ENCODE measurements around the gene CLCN3.
"Not testable (repeated sequence)": the region's sequence is repeated elsewhere in the genome, so short reads cannot be mapped to it uniquely, and the experiment has no call there.

The CLCN3 gene

GRCh38 chr4:169619958-169620879, at the start of gene CLCN3:
Gene CLCN3, plus strand, starts transcription at chr4:169620578. Its CDS starts 15,351 bp downstream, at chr4:169635929.
- peak; percentile 91 for ATAC-seq
- Mint-ChIP-seq H3K27ac (peak within 1 kb of the TSS; percentile 99), H3K9me3 (no peaks in the 10 kb centered on the region), H3K4me3 (peak within 1 kb of the TSS; percentile 99), H3K27me3 (no peaks in the 10 kb centered on the region), H3K4me1 (peaks cover 60% of the 10 kb centered on the region)
- peak; percentile 92 to 94 for DNase-seq

DNA sequence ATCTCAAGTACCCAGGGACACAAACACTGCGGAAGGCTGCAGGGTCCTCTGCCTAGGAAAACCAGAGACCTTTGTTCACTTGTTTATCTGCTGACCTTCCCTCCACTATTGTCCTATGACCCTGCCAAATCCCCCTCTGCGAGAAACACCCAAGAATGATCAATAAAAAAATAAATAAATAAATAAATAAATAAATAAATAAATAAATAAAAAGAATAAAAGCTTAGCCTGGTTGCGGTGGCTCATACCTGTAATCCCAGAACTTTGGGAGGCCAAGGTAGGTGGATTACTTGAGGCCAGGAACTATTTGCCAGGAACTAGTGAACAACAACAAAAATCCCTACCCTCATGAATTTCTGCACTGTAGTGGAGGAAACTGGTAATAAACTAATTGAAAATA, 49.4 kb upstream of the CLCN3 start:
- peaks cover 11% of the 10 kb centered on the region for H3K4me1 Mint-ChIP-seq
- H3K27me3 Mint-ChIP-seq, DNase-seq, H3K4me3 Mint-ChIP-seq, H3K9me3 Mint-ChIP-seq, H3K27ac Mint-ChIP-seq, ATAC-seq: not testable (repeated sequence)

GRCh38 chr4:169571435-169571834, 48.9 kb upstream of the CLCN3 start:
- H3K9me3 Mint-ChIP-seq, result no peaks in the 10 kb centered on the region
- H3K4me1 Mint-ChIP-seq, result peaks cover 9% of the 10 kb centered on the region
- ATAC-seq (no peak), DNase-seq (no peak)
- H3K4me3 Mint-ChIP-seq, result no peak overlapping the region
- H3K27ac Mint-ChIP-seq, result no peak overlapping the region
- no peaks in the 10 kb centered on the region for H3K27me3 Mint-ChIP-seq

DNA sequence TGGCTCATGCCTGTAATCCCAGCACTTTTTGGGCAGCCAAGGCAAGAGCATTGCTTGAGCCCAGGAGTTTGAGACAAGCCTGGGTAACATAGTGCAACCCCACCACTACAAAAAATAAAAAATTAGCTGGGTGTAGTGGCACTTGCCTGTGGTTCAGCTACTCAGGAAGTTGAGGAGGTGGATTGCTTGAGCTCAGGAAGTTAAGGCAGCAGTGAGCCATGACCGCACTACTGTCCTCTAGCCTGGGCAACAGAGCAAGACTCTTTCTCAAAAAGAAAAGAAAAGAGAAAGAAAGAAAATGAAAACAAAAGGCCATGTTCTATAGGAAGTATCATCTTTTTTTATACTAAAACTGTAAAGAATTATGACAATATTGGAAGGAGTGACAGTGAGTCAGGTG, 46.5 kb upstream of the CLCN3 start:
- Mint-ChIP-seq H3K27ac (no peak overlapping the region), H3K9me3 (no peaks in the 10 kb centered on the region), H3K4me1 (peaks cover 6% of the 10 kb centered on the region), H3K27me3 (no peaks in the 10 kb centered on the region), H3K4me3 (no peak overlapping the region)
- ATAC-seq (no peak), DNase-seq (no peak)

DNA sequence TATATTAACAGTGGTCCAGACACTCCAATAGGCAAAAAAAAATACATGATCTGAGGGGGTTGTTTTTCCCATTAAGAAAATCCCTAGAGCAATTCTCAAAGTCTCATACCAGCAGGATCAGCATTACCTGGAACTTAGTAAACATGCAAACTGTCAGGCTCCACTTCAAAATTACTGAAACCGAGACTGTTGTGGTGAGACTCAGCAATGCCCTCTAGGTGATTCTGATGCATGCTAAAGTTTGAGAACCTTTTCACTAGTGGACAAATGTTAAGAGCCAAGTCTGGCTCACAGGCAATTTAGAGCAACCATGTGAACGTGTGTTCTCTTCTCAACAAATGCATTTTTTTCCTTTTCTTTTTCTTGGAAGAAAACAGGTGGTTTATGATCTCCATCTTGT, 38.2 kb upstream of the CLCN3 start:
- no peak overlapping the region for H3K4me3 Mint-ChIP-seq
- no peaks in the 10 kb centered on the region for H3K9me3 Mint-ChIP-seq
- no peaks in the 10 kb centered on the region for H3K27me3 Mint-ChIP-seq
- peak overlapping the region in 1 of 2 donors; percentile 58 for H3K27ac Mint-ChIP-seq
- H3K4me1 Mint-ChIP-seq, result peaks cover 8% of the 10 kb centered on the region
- ATAC-seq (no peak), DNase-seq (no peak)

DNA sequence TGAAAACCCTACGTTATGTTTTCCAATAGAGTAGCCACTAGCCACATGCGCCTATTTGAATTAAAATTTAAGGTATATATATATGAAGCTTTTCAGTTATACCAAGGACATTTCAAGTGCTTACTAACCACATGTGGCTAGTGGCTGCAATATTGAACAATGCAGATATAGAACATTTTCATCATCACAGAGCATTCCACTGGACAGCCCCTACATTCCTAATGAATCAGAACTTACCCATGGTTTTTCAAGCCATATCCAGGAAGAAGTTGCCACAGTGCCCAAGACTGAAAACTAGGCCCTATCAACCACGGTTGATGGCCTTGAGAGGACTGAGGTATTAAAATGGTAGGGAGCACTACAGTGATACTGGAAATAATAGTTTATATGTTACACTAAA, 37.7 kb upstream of the CLCN3 start:
- Mint-ChIP-seq H3K27ac (peak overlapping the region in 1 of 2 donors; percentile 58), H3K27me3 (no peaks in the 10 kb centered on the region), H3K9me3 (no peaks in the 10 kb centered on the region), H3K4me1 (peaks cover 8% of the 10 kb centered on the region), H3K4me3 (no peak overlapping the region)
- DNase-seq, result no peak
- ATAC-seq, result no peak

GRCh38 chr4:169583563-169583962, 36.8 kb upstream of the CLCN3 start:
- Mint-ChIP-seq H3K4me3 (no peak overlapping the region), H3K4me1 (peaks cover 8% of the 10 kb centered on the region), H3K27me3 (no peaks in the 10 kb centered on the region), H3K9me3 (no peaks in the 10 kb centered on the region), H3K27ac (peak overlapping the region in 1 of 2 donors; percentile 19)
- ATAC-seq (no peak), DNase-seq (no peak)

- no peak overlapping the region for H3K27ac Mint-ChIP-seq
- ATAC-seq, result no peak
- no peak for DNase-seq
- H3K4me3 Mint-ChIP-seq, result no peak overlapping the region
- H3K9me3 Mint-ChIP-seq, result no peaks in the 10 kb centered on the region
- H3K27me3 Mint-ChIP-seq, result no peaks in the 10 kb centered on the region
- H3K4me1 Mint-ChIP-seq, result no peaks in the 10 kb centered on the region
Observed at GRCh38 chr4:169593050-169593560, 27.3 kb upstream of the CLCN3 start.

DNA sequence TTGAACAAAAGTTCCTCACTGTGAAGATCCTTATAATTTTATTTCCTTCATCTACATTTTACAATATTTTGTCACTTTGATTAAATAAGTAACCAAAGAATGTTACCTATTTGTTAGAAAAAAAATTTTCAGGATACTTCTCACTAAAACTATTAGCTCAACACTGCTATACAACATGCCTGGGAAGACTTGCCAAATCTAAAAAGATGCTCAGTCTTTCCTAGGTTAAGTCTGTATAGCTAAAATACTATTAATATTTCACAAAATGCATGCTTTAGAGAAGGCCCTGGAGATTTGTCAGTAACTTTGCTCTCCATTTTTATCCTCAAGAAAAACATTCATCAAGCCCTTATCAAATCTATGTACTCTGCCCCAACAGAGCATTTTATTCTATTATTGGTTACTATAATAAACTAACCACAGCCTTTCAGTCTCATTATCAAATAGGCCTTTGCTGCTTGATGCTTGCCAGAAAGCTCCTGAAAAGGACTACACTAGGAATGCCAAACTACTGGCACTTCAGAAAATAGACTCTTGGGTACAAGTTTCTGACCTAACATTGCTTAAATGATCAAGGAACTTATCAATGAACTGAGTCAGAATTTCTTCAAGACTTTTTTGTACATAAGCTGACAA, 25.7 kb upstream of the CLCN3 start:
- ATAC-seq, result no peak

GRCh38 chr4:169601016-169601771, 19.2 kb upstream of the CLCN3 start:
- ATAC-seq (no peak), DNase-seq (no peak)
- Mint-ChIP-seq H3K27me3 (no peaks in the 10 kb centered on the region), H3K27ac (no peak overlapping the region), H3K9me3 (no peaks in the 10 kb centered on the region), H3K4me3 (no peak overlapping the region), H3K4me1 (peaks cover 19% of the 10 kb centered on the region)

More for the DNA sequence above, 25.7 kb upstream of the CLCN3 start:
- Mint-ChIP-seq H3K4me3 (no peak overlapping the region), H3K9me3 (no peaks in the 10 kb centered on the region), H3K27me3 (no peaks in the 10 kb centered on the region), H3K4me1 (no peaks in the 10 kb centered on the region), H3K27ac (no peak overlapping the region)
- DNase-seq, result no peak

GRCh38 chr4:169603312-169603711, 17.1 kb upstream of the CLCN3 start:
- no peak for DNase-seq
- ATAC-seq, result no peak
- no peak overlapping the region for H3K27ac Mint-ChIP-seq
- no peaks in the 10 kb centered on the region for H3K9me3 Mint-ChIP-seq
- peaks cover 35% of the 10 kb centered on the region for H3K4me1 Mint-ChIP-seq
- H3K4me3 Mint-ChIP-seq, result no peak overlapping the region
- no peaks in the 10 kb centered on the region for H3K27me3 Mint-ChIP-seq

DNA sequence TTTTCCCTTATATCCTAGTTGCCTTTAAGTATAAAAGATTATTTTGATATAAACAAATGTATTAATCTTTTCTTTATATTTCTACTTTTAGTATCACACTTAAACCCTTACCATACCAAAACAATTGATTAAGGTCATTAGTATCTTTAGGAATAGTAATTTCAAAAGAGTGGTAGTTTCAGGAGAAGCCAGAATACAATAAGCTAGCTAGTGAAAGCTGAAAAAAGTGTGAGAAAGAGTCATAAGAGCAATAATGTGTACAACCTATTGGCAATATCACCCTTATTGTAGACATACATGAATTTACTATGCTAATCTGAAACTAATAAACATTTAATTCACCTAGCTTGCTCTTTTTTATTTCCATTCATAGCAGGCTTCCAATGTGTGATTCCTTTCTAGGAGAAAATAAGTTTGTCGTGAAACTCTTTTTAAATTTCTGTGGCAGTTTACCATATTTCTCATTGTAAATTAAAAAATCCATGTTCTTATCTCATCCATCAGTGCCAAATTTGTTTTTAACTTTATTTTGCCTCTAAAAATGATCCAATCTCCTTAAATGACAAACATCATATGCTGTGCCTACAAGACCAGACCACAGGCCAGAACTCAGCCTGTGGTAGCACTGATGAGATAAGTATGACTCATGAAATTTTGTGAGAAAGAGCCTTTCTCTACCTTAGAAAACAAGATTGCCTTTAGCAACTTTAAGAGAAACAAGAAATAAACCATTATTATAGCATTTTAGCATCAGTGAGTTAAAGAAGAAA, 16.1 kb upstream of the CLCN3 start:
- peak in 1 of 2 donors; percentile 30 for DNase-seq
- Mint-ChIP-seq H3K27me3 (no peaks in the 10 kb centered on the region), H3K4me3 (peak overlapping the region in 1 of 2 donors; percentile 44)

DNA sequence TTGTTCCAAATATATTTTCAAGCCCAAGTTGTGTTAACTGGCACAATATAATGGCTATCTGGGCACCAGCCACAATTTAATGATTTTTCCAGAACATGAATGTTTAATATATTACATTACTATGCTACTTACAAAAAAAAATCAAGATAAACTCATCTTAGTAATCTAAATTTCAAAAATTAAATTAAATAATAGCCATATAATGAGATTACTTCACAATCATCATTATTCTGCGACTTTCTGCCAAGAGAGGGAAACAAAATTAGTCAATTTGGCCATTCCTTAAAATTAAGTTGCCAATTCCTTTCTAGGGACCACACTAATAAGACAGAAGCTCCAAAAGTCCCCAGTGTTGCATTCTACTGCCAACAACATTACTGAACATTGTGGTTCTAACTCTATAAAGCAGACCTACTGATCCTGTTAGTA, 15.5 kb upstream of the CLCN3 start:
- no peak for ATAC-seq
- Mint-ChIP-seq H3K4me1 (peaks cover 38% of the 10 kb centered on the region), H3K27me3 (no peaks in the 10 kb centered on the region), H3K9me3 (no peaks in the 10 kb centered on the region), H3K27ac (no peak overlapping the region), H3K4me3 (peak overlapping the region in 1 of 2 donors; percentile 44)
- DNase-seq, result no peak

More for the DNA sequence above, 16.1 kb upstream of the CLCN3 start:
- H3K4me1 Mint-ChIP-seq, result peaks cover 35% of the 10 kb centered on the region
- H3K9me3 Mint-ChIP-seq, result no peaks in the 10 kb centered on the region
- H3K27ac Mint-ChIP-seq, result no peak overlapping the region
- peak; percentile 96 for ATAC-seq

DNA sequence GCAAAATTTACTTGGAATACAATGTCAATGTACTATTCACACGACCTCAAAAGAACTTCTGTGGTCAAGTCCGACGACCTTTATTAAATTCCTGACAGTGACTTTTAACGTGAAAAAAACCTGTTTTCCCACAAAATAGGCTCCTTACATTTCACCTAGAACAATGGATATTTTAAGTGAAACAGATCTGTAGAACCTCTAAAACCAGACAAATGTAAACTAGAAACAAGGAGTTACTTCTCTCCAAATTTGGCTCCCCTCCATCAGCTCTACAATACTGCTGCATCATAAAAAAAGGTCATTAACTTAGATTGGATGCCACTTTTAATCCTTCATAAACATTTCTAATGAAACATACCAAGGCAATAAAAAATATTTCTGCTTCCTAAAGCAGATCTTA, 9.2 kb upstream of the CLCN3 start:
- Mint-ChIP-seq H3K27me3 (no peaks in the 10 kb centered on the region), H3K4me3 (peak overlapping the region; percentile 91 to 96), H3K9me3 (no peaks in the 10 kb centered on the region), H3K4me1 (peaks cover 51% of the 10 kb centered on the region), H3K27ac (no peak overlapping the region)
- DNase-seq, result no peak
- no peak for ATAC-seq
